ENCODE measurements around the gene DLD. TPM values are rescaled to one million over a fixed set of nuclear protein-coding genes. Genes with fewer than 3 reads are reported as not detected.

Gene DLD
- total and polyA plus RNA-seq, 3 donors from 2014 or later, result 50.2 to 63.7 (median 57.3) TPM

DNA sequence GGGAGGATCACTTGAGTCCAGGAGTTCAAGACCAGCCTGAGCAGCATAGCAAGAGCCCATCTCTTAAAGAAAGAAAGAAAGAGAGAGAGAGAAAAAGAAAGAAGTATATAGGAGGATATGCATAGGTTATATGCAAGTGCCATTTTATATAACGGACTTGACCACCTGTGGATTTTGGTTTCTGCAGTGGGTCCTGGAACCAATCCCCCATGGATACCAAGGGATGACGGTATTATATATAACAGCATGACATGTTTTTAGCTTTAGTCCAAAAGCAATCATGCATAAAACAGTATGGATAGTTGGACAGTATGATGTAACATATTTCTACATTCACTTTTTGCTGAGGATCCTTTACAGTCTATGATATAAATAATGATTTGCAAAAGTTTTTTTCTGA, 45.3 kb downstream of the DLD start:
- Histone ChIP-seq H3K9me3 (no peaks in the 10 kb centered on the region), H3K4me3 (no peak overlapping the region), H3K27me3 (no peaks in the 10 kb centered on the region), H3K27ac (peak overlapping the region in 1 of 2 donors; percentile 83), H3K36me3 (ENCODE audit: low read depth, missing control alignments) (no peaks in the 10 kb centered on the region), H3K4me1 (peaks cover 31% of the 10 kb centered on the region)
- no peak for DNase-seq
- no peak for TF ChIP-seq POLR2A (IDR thresholded peaks at IDR 0.05)
- TF ChIP-seq, protein P1, sequence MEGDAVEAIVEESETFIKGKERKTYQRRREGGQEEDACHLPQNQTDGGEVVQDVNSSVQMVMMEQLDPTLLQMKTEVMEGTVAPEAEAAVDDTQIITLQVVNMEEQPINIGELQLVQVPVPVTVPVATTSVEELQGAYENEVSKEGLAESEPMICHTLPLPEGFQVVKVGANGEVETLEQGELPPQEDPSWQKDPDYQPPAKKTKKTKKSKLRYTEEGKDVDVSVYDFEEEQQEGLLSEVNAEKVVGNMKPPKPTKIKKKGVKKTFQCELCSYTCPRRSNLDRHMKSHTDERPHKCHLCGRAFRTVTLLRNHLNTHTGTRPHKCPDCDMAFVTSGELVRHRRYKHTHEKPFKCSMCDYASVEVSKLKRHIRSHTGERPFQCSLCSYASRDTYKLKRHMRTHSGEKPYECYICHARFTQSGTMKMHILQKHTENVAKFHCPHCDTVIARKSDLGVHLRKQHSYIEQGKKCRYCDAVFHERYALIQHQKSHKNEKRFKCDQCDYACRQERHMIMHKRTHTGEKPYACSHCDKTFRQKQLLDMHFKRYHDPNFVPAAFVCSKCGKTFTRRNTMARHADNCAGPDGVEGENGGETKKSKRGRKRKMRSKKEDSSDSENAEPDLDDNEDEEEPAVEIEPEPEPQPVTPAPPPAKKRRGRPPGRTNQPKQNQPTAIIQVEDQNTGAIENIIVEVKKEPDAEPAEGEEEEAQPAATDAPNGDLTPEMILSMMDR (IDR thresholded peaks at IDR 0.05), result no peak
- intact Hi-C loops (cut with DNase I; ENCODE audit: low total_unique reads), result no loop called here
- 100% methylated on average over 2 of the region's 2 CpGs for WGBS, 2 donors

DNA sequence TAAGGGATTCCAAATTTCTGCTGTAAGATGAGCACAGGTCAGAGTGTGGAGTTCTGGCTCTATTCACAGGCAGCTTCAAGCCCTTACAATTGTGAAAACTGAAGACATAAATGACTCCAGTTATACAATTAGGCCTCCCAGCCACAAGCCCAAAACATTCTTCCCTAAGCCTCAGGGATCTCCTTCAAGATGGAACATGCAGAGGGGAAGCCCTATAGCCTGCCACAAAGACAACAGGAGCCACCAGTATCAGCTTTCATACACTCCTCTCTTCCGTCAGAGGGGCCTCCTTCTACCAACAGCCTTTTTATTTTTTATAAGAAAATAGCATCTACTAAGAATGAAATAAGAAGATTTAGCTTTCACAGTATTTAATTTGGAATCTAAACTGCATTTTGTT, 46.5 kb downstream of the DLD start:
- Histone ChIP-seq H3K36me3 (ENCODE audit: low read depth, missing control alignments) (no peaks in the 10 kb centered on the region), H3K4me1 (peaks cover 25% of the 10 kb centered on the region), H3K4me3 (no peak overlapping the region), H3K27me3 (no peaks in the 10 kb centered on the region), H3K9me3 (no peaks in the 10 kb centered on the region), H3K27ac (peak overlapping the region; percentile 41 to 83)
- TF ChIP-seq POLR2A (IDR thresholded peaks at IDR 0.05), result no peak
- TF ChIP-seq, protein P1 (IDR thresholded peaks at IDR 0.05), result no peak
- DNase-seq, result no peak
- intact Hi-C loops (cut with DNase I; ENCODE audit: low total_unique reads), result no loop called here
- 62 to 75% methylated on average over 1 of the region's 1 CpG for WGBS, 2 donors

DNA sequence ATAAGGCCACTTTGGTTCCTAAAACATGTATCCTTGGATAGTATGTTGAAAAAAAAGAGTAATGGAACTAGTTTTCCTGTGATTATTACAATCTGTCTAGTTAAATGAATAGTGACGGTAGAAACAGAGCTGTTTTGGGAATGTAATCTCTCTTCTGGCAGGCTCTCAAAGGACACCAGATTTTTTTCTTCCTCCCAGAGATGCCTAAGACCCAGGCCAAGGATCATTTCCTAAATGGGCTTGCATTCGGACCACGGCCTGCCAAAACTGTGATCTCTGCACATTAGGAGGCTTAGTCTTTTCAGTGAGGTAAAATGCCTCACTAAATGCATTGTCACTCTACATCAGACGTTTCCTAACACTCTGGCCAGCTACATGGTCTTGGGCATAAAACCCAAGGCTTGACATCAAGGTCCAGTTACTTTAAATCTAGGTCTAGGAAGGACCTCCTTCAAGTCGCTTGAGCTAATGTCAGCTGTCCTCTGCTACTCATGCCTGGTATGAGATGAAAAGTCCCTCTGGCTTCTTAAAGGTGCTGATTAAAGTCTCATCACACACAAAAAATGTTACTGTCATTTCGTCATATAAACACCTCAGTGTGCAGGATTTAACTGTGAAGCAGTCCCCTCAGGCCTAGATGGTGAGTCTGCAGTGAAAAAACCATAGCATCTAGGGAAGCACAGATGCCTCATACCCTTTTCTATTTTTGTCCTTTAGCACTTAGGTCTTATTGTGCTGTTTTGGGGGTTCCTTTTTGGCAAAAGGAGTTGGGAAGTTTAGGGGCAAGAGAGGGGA, 47.7 kb downstream of the DLD start:
- H3K9me3 ChIP-seq, result no peaks in the 10 kb centered on the region
- H3K27ac ChIP-seq, result peak overlapping the region; percentile 63 to 83
- peaks cover 31% of the 10 kb centered on the region for H3K4me1 ChIP-seq
- no peaks in the 10 kb centered on the region for H3K36me3 ChIP-seq (ENCODE audit: low read depth, missing control alignments)
- 56 to 62% methylated on average over 6 of the region's 6 CpGs for WGBS, 2 donors
- no peaks in the 10 kb centered on the region for H3K27me3 ChIP-seq
- intact Hi-C loops (cut with DNase I; ENCODE audit: low total_unique reads), result no loop called here
- no peak overlapping the region for H3K4me3 ChIP-seq
- peak; percentile 55 for DNase-seq
- TF ChIP-seq POLR2A (IDR thresholded peaks at IDR 0.05), result no peak
- TF ChIP-seq, protein P1 (IDR thresholded peaks at IDR 0.05), result no peak

DNA sequence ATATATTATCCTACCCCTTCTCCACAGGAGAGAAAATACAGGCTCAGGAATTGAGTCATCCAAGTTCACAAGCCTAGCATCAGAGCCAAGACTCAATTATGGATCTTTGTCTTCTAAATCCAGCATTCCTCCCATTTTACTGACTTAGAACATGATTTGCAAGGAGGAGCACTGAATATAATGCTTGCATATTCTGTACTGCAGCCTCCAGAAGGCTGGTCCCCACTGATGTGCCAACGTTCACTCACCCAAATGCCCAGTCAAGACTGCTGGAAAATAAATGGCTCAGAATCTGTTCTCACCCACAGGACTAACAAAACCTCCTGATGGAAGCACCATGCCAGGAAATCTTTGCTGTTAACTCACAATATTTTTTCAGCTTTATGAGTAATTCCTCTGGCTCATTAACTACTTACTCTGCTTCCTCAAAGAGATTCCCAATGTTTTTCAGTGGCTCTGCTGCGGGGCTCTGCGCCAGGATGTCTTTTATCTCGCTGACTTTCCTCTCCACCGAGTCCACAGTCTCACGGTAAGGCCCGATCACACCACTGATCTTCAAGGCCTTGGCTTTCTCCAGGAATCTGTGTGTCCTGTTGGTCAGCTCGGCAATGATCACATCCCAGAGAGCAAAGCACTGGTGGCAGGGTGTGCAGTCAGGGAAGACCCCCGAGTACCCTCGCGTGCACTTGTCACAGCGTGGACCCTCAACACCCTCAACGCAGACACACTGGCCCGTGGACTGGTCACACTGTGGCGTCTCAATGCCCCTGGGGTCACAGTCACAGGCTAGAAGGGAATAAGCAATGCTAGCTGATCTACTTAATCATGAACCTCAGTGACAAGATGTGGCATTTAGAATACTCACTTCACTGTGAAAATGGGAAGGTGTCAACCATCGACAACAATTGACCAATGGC, 48.8 kb downstream of the DLD start:
- no peaks in the 10 kb centered on the region for H3K27me3 ChIP-seq
- no peak overlapping the region for H3K4me3 ChIP-seq
- DNase-seq, result peak; percentile 62
- H3K36me3 ChIP-seq (ENCODE audit: low read depth, missing control alignments), result no peaks in the 10 kb centered on the region
- peaks cover 42% of the 10 kb centered on the region for H3K4me1 ChIP-seq
- H3K27ac ChIP-seq, result peak overlapping the region; percentile 66 to 83
- TF ChIP-seq POLR2A (IDR thresholded peaks at IDR 0.05), result no peak
- TF ChIP-seq, protein P1 (IDR thresholded peaks at IDR 0.05), result no peak
- intact Hi-C loops (cut with DNase I; ENCODE audit: low total_unique reads), result no loop called here
- 63 to 66% methylated on average over 16 of the region's 16 CpGs for WGBS, 2 donors
- no peaks in the 10 kb centered on the region for H3K9me3 ChIP-seq

All from testis (tissue), 3 donors.